Ecto neural progenitor cell (in vitro differentiated cells): ENCODE measurements around the gene BLOC1S3.
"Not testable (repeated sequence)": the region's sequence is repeated elsewhere in the genome, so short reads cannot be mapped to it uniquely, and the experiment has no call there.

Experiments used
- DNase-seq: peaks from one replicate; pipeline ENCODE4 v3.0.0-alpha.2; 2018; ENCODE audit warnings: low spot score

BLOC1S3 gene

DNA sequence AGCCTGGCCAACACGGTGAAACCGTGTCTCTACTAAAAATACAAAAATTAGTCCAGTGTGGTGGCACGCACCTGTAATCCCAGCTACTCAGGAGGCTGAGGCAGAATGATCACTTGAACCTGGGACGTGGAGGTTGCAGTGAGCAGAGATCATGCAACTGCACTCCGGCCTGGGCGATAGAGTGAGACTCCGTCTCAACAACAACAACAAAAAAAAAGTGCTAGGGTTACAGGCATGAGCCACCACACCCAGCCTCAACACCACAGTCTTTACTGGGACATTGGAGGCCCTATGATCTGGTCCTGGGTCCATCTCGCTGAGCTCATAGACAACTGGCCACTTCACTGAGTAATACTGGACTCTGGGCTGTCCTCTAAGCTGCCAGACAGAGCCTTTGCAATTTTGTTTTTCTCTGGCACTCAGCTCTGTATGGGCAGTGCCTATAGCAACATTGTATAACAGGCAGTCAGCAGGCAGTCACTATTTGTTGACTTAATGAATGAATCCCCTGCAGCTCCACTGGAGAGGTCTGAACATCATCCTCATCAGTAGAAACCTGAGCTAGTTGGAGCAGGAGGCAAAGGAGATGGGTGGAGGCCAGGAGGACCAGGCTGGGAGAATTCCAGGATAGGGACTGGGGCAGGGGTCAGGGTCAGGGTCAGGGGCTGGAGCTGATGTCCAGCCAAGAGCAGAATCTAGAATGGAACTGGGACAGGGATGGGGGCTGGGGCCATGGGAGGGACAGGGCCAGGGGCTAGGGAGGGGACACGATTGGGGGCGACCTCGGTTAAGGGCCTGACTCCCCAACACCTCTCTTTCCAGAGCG lies 8.1 kb downstream of the BLOC1S3 start:
- no peak for DNase-seq

DNA sequence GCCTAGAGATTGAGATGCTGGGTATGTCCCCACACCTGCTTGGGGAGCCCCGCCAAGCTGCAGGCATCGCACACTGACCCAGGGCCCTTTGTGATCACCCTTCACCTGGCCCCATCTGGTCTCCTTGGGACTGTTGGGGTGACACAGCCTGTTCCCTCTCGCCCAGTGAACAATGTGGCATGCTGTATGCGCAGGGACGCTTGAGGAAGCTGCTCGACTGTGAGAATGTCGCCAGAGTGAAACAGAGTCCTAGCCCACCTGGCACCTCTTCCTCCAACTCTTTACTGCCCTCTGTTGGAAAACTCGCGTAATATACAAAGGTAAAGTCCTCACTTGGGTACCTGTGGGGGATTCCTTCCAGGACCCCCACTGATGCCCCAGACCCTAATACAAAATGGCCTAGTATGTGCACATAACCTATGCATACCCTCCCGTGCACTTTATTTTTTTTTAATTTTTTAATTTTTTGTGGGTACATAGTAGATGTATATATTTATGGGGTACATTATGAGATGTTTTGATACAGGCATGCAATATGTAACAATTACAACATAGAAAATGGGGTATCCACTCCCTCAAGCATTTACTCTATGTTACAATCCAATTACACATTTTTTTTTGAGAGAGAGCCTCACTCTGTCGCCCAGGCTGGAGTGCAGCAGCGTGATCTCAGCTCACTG lies 9.0 kb downstream of the BLOC1S3 start:
- no peak for DNase-seq

- DNase-seq, result no peak
Measured at GRCh38 chr19:45189971-45190370, 11.4 kb downstream of the BLOC1S3 start.

GRCh38 chr19:45191375-45191774 lies 12.8 kb downstream of the BLOC1S3 start:
- DNase-seq, result no peak

- DNase-seq, result no peak
Measured at GRCh38 chr19:45195764-45196163, 17.2 kb downstream of the BLOC1S3 start.

GRCh38 chr19:45200568-45200967 lies 22.0 kb downstream of the BLOC1S3 start:
- DNase-seq, result no peak

GRCh38 chr19:45202637-45203036 lies 24.1 kb downstream of the BLOC1S3 start:
- DNase-seq, result no peak

GRCh38 chr19:45205810-45206209 lies 27.2 kb downstream of the BLOC1S3 start:
- no peak for DNase-seq

- no peak for DNase-seq
Measured at GRCh38 chr19:45206328-45206727, 27.7 kb downstream of the BLOC1S3 start.

DNA sequence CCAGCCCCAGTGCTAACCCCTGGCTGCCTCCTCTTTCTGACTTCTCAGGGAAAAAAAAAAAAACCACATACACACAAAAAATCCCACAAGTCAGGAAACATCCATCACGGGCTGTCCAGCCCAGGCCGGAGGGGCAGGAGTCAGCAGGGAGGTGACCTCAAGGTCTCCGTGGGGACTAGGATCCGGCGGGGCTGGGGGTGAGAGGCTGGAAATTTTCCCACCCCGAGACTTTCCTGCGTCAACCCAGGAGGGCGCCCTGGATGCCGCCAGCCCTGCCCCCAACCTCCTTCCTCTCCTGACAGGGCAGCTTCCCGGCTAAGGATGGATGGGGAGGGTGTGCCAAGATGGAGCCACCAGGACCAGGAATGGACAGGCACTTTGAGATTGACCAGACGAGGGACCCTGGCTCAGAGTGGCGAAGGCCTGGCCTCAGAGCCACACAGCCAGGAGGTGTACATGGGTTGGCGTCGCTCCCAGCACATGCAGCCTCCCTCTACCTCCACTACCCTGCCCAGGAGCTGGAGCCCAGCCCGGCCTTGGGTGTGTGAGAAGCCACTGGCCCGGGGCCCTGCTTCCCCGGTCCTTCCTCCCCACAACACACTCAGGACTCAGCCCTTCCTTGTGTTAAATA lies 33.3 kb downstream of the BLOC1S3 start:
- DNase-seq, result no peak

GRCh38 chr19:45213031-45213430 lies 34.4 kb downstream of the BLOC1S3 start:
- no peak for DNase-seq

GRCh38 chr19:45215391-45216191 lies 37.0 kb downstream of the BLOC1S3 start:
- no peak for DNase-seq

DNA sequence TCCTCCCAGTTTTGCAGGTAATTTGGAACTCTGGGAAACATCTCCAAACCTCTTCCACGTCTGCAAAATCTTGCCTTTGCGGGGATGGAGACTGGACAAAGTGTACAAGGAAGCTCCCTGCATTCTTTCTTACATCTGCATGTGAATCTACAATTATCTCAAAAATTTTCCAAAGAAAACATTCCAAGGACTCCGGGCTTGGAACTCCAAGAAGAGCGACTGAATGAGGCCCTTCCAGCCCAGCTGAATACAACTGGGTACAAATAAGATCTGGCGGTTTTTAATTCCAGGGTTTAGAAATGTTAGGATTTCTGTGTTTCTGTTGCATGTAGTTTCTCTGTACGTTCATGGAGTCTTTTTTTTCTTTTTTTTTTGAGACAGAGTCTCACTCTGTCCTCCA lies 38.1 kb downstream of the BLOC1S3 start:
- no peak for DNase-seq

DNA sequence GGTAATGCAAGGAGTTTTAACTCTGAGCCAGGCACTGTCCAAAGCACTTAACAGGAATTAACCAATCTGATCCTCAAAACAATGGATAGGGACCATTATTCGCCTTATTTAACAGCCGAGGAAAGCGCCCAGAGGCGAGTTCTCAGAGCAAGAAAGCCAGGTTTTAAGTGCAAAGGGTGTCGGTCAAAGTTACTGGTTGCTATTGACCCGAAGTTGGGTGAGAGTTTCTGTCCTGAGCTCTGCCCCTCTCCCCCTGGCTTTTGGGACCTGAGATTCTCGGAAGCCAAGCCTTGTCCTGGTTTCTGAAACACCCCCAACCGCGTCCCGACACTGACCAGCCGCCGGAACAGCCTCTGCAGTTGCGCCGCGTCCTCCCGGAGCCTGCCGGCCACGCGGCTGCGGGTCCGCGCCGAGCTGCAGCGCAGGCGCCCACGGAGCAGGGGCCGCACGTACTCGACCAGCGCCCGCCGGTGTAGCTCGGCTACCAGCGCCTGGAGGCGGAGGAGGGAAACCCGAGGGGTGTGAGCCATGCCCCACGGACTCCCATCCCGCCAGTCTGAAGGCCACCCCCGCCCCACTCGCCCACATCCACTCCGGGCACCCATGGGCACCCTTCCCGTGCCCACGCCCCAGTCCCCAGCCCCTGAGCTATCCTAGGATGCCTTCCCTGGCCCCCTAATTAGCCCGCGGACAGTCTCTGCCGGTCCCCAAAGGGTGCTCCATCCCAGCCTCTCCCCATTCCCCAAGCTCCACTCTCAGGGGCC lies 38.8 kb downstream of the BLOC1S3 start:
- no peak for DNase-seq

DNA sequence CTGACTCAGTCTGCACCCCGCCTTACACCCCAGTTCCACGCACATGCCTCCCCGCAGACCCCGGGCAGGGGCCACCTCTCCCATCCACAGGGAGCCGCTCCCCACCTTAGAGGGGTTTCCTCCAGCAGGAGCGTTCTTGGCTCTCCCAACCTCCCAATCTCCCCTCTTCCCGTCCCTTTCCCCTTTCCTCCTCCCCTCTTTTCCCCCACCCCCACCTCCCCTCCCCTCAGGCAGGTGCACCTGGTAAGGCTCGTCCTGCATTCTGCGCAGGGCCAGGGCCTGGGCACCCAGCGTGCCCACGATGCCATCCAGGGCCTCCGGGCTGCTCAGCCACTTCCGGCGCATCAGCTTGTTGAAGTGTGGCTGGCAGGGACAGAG lies 39.4 kb downstream of the BLOC1S3 start:
- no peak for DNase-seq

DNA sequence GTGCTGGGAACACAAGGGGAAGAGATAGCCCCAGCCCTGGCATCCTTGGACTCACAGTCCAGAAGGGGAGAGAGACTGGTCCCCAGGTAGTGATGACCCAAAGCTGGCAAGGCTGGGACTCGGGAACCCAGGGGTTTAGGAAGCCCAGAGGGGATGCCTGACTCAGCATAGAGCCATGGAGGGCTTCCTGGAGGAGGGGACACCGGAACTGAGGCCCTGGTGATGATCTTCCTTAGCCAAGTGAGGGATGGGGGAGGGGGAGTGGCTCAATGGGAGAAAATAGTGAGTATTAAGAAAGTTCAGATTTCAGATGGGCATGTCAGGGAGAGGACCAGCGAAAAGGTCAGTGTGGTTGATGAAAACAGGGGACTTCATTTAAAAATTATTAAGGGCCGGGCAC lies 39.8 kb downstream of the BLOC1S3 start:
- DNase-seq, result no peak

DNA sequence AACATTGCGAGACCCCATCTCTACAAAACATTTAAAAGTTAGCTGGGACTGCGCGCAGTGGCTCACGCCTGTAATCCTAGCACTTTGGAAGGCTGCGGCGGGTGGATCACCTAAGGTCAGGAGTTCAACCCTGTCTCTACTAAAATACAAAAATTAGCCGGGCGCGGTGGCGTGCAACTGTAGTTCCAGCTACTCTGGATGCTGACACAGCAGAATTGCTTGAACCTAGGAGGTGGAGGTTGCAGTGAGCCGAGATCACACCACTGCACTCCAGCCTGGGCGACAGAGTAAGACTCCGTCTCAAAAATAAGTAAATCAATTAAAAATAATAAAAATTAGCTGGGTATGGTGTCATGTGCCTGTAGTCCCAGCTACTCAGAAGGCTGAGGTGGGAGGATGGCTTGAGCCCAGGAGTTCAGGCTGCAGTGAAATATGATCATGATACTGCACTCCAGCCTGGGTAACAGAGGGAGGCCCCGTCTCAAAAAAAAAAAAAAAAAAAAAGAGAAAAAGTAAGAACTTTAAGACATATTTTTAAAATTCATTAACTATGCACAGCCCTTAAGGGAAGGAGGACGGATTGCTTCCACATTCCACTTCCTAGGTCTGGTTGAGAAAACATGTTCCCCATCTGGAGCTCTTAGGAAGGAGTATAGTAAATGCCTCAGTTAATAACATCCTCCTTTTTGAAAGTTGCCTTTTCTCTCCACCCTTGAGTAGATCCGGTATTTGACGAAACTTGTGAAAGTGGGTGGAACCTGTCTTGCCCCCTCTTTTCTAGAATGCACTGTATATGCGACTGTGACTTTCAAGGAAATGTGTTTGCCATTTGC lies 40.5 kb downstream of the BLOC1S3 start:
- no peak for DNase-seq

DNA sequence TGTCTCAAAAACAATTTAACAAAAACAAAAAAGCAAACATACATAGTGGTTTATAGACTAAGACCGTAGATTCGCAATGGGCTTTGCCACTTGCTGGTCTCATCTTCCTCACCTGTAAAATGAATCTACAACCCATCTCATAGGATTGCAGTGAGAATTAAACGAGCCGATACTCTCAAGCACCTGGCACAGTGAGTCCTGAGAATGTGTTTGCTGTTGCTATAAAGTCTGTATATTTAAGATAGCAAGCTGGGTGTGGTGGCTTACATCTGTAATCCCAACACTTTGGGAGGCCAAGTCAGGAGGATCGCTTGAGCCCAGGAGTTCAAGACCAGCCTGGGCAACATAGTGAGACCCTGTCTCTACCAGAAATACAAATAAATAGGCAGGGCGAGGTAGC lies 44.1 kb downstream of the BLOC1S3 start:
- no peak for DNase-seq

DNA sequence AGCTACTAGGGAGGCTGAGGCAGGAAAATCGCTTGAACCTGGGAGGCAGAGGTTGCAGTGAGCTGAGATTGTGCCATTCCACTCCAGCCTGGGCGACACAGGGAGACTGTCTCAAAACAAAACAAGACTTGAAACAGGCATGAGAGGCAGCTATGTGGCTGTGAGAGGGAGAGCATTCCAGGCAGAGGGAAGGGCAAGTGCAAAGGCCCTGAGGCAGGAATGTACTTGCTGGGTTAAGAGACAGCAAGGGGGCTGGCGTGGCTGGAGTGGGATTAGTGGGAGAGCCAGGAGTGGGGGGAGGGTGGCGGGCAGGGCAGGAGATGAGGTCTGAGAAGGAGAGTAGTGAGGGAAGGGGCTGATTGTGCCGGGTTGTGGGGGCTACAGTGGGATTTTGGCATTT lies 45.3 kb downstream of the BLOC1S3 start:
- DNase-seq, result no peak

DNA sequence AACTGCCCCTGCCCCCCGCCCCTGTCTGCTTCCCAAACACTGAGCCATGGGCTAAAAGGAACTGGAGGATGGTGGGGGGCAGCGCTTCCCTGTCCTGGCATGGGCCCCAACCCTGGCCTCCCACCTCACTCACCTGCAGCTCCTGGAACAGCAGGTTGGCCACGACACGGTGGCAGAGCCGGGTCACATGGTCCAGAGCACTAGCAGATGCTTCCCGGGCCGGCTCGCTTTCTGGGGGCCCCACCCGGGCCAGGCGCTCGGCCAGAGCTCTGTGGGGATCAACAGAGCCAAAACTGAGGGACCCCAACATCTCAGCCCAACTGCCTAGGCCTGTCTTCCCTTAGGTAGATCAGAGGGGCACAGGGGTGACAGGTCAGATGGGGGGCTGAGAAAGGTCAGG lies 46.1 kb downstream of the BLOC1S3 start:
- DNase-seq, result no peak

DNA sequence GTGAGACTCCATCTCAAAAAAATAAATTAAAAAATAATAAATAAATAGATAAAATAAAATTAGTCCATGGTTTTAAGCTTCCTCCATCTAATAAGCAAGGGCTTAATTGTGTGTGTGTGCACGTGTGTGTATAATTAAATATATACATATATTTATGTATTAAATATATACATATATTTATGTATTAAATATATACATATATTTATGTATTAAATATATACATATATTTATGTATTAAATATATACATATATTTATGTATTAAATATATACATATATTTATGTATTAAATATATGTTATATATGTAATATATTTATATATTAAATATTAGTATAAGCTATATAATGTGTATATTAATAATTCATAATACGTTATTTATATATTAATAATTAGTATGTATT lies 50.5 kb downstream of the BLOC1S3 start:
- DNase-seq, result not testable (repeated sequence)
